Thyroid gland (tissue), 4 donors: Measurements from ENCODE around the gene ZDHHC18. TPM values are rescaled to one million over a fixed set of nuclear protein-coding genes. Genes with fewer than 3 reads are reported as not detected.
"Not testable (repeated sequence)": the region's sequence is repeated elsewhere in the genome, so short reads cannot be mapped to it uniquely, and the experiment has no call there.

Experiments
- DNase-seq, 2 donors: peaks; one replicate each; pipeline ENCODE4 v3.0.0-alpha.2; 2019
- H3K27ac ChIP-seq, 3 donors: fragments of 200-600 bp; sonication (generic); 1 replicate in 2 of 3; 2 replicates in 1 of 3; pipeline ENCODE4 v1.5.1; 2016 to 2019; ENCODE audit warnings: mild to moderate bottlenecking in 1 of 3, moderate library complexity in 1 of 3
- H3K27me3 ChIP-seq: fragments of 200-600 bp; sonication (generic); one replicate; pipeline ENCODE4 v1.5.1; 2019
- H3K36me3 ChIP-seq, 2 donors: fragments of 200-600 bp; sonication (generic); one replicate each; pipeline ENCODE4 v1.5.1; 2016 to 2019
- H3K4me1 ChIP-seq, 2 donors: fragments of 200-600 bp; sonication (generic); one replicate each; pipeline ENCODE4 v1.5.1; 2017 to 2019
- H3K4me3 ChIP-seq, 3 donors: fragments of 200-600 bp; sonication (generic); replicated peaks in 1 of 3; 1 replicate in 2 of 3; 2 replicates in 1 of 3; pipeline ENCODE4 v1.5.1; 2016; ENCODE audit warnings: mild to moderate bottlenecking in 1 of 3
- H3K9me3 ChIP-seq: fragments of 200-600 bp; sonication (generic); one replicate; pipeline ENCODE4 v1.5.1; 2017
- POLR2A ChIP-seq, 2 donors: fragments of 450-650 bp; IDR thresholded peaks; one replicate each; pipeline ENCODE4 v1.6.1; 2017; ENCODE audit warnings: antibody characterized with exemption in 2 of 2, mild to moderate bottlenecking in 2 of 2, moderate library complexity in 1 of 2
- WGBS, 2 donors: methylation state at CpG; one replicate each; pipeline ENCODE4 v1.1.5; 2017; 5-methylcytosine and 5-hydroxymethylcytosine counted together
- intact Hi-C: fragments of 100-400 bp; cut with DNase I; formaldehyde crosslinking; loops from one replicate; pipeline ENCODE4 v1.15.1; 2023
- total RNA-seq, 4 donors: library from RNA; depleted of rRNA; stranded (reverse); fragments of >200 nt; gene quantifications; one replicate each; pipeline ENCODE4 v1.2.3, GENCODE V29; 2016
- TF ChIP-seq, protein P1 (sequence below), 6 experiments: fragments of 200-600 bp in 3 of 6; fragments of 450-650 bp in 3 of 6; sonication (generic) in 3 of 6; IDR thresholded peaks; one replicate each; pipeline ENCODE4 v1.5.1; 2016 to 2019; ENCODE audit warnings: antibody characterized with exemption in 6 of 6, mild to moderate bottlenecking in 2 of 6, inconsistent platforms in 1 of 6, moderate library complexity in 1 of 6

The ZDHHC18 gene
- total RNA-seq, 4 donors from 2014 or later = 11.4 to 33.1 (median 21.4) TPM

DNA sequence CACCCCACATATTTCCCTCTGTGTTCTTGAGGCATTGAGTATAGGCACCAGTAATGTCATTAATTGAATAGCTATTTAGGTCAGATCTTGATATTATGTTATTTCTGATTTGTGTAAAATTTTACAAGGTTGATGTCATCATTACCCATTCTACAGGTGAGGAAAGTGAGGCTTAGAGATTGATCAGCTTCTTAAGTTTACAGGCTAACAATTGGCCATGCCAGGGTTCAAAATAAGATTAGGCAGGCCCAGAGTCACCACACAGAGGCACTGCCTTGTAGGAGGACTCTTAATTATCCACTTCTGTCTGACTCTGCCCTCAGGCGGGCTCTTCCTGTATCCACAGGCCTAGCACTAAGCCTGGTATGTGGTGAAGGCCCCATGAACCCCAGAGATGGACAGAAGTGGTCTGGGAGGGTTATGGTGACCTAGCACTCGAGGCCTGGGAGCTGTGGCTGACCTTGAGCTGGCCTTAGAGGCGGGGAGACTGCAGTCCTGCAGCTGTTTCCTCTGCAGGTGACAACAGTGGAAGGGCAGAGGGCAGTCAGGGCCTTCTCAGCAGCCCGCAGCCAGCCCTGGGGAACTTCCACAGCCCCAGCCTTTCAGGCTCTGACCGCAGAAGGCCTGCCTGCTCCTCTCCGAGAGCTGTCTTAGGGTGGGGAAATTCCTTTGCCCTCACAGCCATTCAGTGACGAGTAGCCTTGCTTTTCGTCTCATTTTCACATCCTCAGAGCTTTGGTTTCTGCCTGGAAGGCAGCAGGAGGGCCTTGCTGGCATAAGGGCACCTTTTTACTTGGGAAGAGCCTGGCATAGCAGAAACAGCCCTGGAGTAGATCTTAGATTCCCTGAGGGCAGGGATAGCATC is 12.2 kb downstream of the ZDHHC18 start:
- H3K27me3 ChIP-seq = no peaks in the 10 kb centered on the region
- no peak for DNase-seq
- WGBS, 2 donors = 70 to 85% methylated on average over 4 to 8 of the region's 8 CpGs
- TF ChIP-seq, protein P1, sequence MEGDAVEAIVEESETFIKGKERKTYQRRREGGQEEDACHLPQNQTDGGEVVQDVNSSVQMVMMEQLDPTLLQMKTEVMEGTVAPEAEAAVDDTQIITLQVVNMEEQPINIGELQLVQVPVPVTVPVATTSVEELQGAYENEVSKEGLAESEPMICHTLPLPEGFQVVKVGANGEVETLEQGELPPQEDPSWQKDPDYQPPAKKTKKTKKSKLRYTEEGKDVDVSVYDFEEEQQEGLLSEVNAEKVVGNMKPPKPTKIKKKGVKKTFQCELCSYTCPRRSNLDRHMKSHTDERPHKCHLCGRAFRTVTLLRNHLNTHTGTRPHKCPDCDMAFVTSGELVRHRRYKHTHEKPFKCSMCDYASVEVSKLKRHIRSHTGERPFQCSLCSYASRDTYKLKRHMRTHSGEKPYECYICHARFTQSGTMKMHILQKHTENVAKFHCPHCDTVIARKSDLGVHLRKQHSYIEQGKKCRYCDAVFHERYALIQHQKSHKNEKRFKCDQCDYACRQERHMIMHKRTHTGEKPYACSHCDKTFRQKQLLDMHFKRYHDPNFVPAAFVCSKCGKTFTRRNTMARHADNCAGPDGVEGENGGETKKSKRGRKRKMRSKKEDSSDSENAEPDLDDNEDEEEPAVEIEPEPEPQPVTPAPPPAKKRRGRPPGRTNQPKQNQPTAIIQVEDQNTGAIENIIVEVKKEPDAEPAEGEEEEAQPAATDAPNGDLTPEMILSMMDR (IDR thresholded peaks at IDR 0.05) = no peak
- TF ChIP-seq POLR2A (IDR thresholded peaks at IDR 0.05) = no peak
- no peak overlapping the region for H3K4me3 ChIP-seq
- intact Hi-C loops = no loop called here
- peaks cover 44 to 54% of the 10 kb centered on the region in 2 donors for H3K36me3 ChIP-seq
- H3K4me1 ChIP-seq = no peaks in the 10 kb centered on the region
- peak overlapping the region in 1 of 3 donors; percentile 12 for H3K27ac ChIP-seq
- no peaks in the 10 kb centered on the region for H3K9me3 ChIP-seq

DNA sequence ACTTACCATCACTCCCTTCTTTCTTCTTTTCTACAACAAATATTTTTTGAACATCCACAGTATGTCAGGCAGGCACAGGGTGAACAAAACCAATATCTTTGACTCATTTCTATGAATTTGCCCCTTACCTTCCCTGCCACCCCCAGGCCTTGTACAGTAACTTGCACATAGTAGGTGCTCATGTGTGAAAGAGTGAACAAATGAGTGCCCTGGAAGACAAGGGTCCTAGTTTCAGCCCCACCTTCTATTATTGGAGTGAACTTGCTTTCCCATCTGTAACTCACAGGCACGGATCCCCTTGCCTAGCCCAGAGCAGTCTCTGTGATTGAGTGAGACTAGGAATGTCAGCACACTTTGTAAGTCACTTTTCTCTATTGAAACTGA is 12.8 kb downstream of the ZDHHC18 start:
- 95 to 100% methylated on average over 1 of the region's 1 CpG for WGBS, 2 donors
- H3K27me3 ChIP-seq = no peaks in the 10 kb centered on the region
- intact Hi-C loops = no loop called here
- H3K36me3 ChIP-seq = peaks cover 37 to 50% of the 10 kb centered on the region in 2 donors
- no peak for TF ChIP-seq POLR2A (IDR thresholded peaks at IDR 0.05)
- TF ChIP-seq, protein P1 (IDR thresholded peaks at IDR 0.05) = no peak
- no peaks in the 10 kb centered on the region for H3K4me1 ChIP-seq
- peak overlapping the region in 1 of 3 donors; percentile 12 for H3K27ac ChIP-seq
- no peak overlapping the region for H3K4me3 ChIP-seq
- no peaks in the 10 kb centered on the region for H3K9me3 ChIP-seq
- no peak for DNase-seq

DNA sequence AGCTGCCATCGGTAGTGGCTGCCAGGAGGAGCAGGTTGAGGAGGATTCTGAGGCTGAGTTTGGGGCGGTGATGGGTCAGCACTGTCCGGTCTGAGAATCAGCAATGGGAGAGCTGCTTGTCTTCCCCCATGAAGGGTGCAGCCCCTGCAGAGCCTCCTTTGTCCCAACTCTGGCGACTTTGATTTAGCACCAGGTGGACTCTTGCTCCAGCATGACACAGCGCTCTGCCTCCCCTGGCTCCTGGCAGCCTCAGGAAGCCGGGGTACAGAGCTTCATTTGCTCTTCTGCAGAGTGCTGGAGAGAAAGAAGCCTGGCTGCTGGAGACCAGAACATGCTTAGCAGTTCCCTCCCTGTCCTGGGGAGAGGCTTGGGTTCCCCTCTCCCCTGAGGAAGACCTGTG is 13.3 kb downstream of the ZDHHC18 start:
- H3K27me3 ChIP-seq = no peaks in the 10 kb centered on the region
- H3K4me1 ChIP-seq = no peaks in the 10 kb centered on the region
- TF ChIP-seq, protein P1 (IDR thresholded peaks at IDR 0.05) = no peak
- TF ChIP-seq POLR2A (IDR thresholded peaks at IDR 0.05) = no peak
- 90 to 100% methylated on average over 3 to 6 of the region's 6 CpGs for WGBS, 2 donors
- H3K4me3 ChIP-seq = no peak overlapping the region
- DNase-seq = no peak
- H3K36me3 ChIP-seq = peaks cover 33 to 45% of the 10 kb centered on the region in 2 donors
- no peaks in the 10 kb centered on the region for H3K9me3 ChIP-seq
- intact Hi-C loops = no loop called here
- H3K27ac ChIP-seq = peak overlapping the region in 1 of 3 donors; percentile 12

DNA sequence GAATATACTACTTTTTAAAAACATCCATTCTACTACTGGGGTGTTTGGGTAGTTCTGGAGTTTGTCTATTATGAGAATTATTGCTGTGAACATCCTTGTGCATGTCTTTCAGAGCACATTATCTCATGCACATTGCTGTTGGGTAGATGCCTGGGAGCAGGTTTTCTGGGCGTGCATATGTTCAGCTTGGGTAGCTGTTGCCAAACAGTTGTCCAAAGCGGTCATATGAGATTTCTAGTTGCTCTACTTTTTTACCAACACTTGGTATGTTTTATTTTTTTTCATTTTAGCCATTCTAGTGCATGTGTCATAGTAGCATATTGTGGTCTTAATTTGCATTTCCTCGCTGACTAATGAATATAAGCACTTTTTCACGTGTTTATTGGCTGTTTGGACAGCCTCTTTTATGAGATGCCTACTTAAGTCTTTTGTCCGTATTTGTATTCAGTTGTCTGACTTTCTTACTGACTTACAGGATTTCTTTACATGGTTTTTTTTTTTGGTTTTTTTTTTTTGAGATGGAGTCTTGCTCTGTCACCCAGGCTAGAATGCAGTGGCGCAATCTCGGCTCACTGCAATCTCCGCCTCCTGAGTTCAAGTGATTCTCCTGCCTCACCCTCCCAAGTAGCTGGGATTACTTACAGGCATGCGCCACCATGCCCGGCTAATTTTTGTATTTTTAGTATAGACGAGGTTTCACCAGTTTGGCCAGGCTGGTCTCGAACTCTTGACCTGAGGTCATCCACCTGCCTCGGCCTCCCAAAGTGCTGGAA is 18.1 kb downstream of the ZDHHC18 start:
- TF ChIP-seq POLR2A (IDR thresholded peaks at IDR 0.05) = no peak
- TF ChIP-seq, protein P1 (IDR thresholded peaks at IDR 0.05) = no peak
- Histone ChIP-seq H3K4me3 (no peak overlapping the region), H3K27me3 (no peaks in the 10 kb centered on the region), H3K4me1 (peaks cover 0 to 13% of the 10 kb centered on the region in 2 donors), H3K27ac (no peak overlapping the region), H3K36me3 (peaks cover 25 to 55% of the 10 kb centered on the region in 2 donors), H3K9me3 (no peaks in the 10 kb centered on the region)
- intact Hi-C loops = no loop called here
- 83 to 85% methylated on average over 13 of the region's 13 CpGs for WGBS, 2 donors
- no peak for DNase-seq

DNA sequence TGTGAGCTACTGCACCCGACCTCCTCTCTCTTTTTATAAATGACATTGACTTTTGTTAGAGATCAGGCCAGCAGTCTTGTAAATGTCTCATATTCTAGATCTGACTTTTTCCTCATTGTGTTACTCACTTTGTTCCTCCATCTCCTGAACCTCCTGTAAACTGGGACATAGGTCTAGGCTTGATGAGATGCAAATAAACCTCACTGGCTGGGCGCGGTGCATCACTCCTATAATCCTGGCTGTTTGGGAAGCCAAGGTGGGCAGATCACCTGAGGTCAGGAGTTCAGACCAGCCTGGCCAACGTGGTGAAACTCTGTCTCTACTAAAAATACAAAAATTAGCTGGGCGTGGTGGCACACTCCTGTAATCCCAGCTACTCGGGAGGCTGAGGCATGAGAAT is 21.3 kb downstream of the ZDHHC18 start:
- Histone ChIP-seq H3K36me3 (peaks cover 43 to 70% of the 10 kb centered on the region in 2 donors), H3K4me1 (peaks cover 0 to 15% of the 10 kb centered on the region in 2 donors)
- H3K4me3 ChIP-seq, H3K27me3 ChIP-seq, intact Hi-C loops, H3K27ac ChIP-seq, H3K9me3 ChIP-seq, DNase-seq: not testable (repeated sequence)
- WGBS, 2 donors = 88 to 92% methylated on average over 6 of the region's 6 CpGs
